GM13977 (cell line): ENCODE results near the gene PTPRK.

Experiments used
- DNase-seq: peaks from one replicate; pipeline ENCODE4 v3.0.0; 2012; ENCODE audit warnings: low spot score
- CTCF ChIP-seq: IDR thresholded peaks from 2 replicates; pipeline ENCODE4 v1.5.1; 2012; ENCODE audit warnings: mild to moderate bottlenecking, control low read depth; ENCODE audit not compliant: insufficient read depth; ENCODE audit errors: extremely low read depth, missing control alignments
- in situ Hi-C: fragments of 300-500 bp; cut with MboI; formaldehyde crosslinking; loops from one replicate; pipeline ENCODE4 v1.12.0; 2022; ENCODE audit warnings: low sequenced_read_pairs, low pct_unique_long_range_greater_than_20kb, mixed read lengths, inconsistent platforms; ENCODE audit not compliant: unreplicated experiment

Gene PTPRK

GRCh38 chr6:127969701-127970100 lies 550.7 kb downstream of the PTPRK start:
- no peak for DNase-seq
- in situ Hi-C loops = no loop called here
- no peak for TF ChIP-seq CTCF

- TF ChIP-seq CTCF = no peak
- no peak for DNase-seq
- in situ Hi-C loops = no loop called here
Measured at GRCh38 chr6:127968394-127968793, 552.0 kb downstream of the PTPRK start.

- TF ChIP-seq CTCF = no peak
- in situ Hi-C loops = no loop called here
Measured at GRCh38 chr6:127967708-127968107, 552.7 kb downstream of the PTPRK start.

GRCh38 chr6:127966616-127967015 lies 553.8 kb downstream of the PTPRK start:
- no peak for TF ChIP-seq CTCF
- in situ Hi-C loops = no loop called here
- DNase-seq = no peak

More at GRCh38 chr6:127967708-127968107, 552.7 kb downstream of the PTPRK start:
- DNase-seq = no peak

- no peak for TF ChIP-seq CTCF
- no peak for DNase-seq
- in situ Hi-C loops = no loop called here
Measured at GRCh38 chr6:127963495-127963894, 556.9 kb downstream of the PTPRK start.

GRCh38 chr6:127959869-127960268 lies 560.5 kb downstream of the PTPRK start:
- in situ Hi-C loops = no loop called here
- TF ChIP-seq CTCF = no peak
- DNase-seq = no peak

GRCh38 chr6:127956956-127957355 lies 563.4 kb downstream of the PTPRK start:
- in situ Hi-C loops = no loop called here
- TF ChIP-seq CTCF = no peak
- DNase-seq = no peak
